Epithelial cell of proximal tubule (primary cell): ENCODE measurements around the gene EZH1. TPM values are rescaled to one million over a fixed set of nuclear protein-coding genes. Genes with fewer than 3 reads are reported as not detected.

Experiments
- DNase-seq: peaks from one replicate; pipeline ENCODE4 v3.0.0-alpha.2; 2011; ENCODE audit warnings: low read depth
- H3K4me3 ChIP-seq: 2 replicates; pipeline ENCODE4 v1.5.1; 2011; ENCODE audit warnings: low read depth, mild to moderate bottlenecking, low read length
- total RNA-seq: library from RNA; depleted of rRNA; stranded (reverse); fragments of >200 nt; gene quantifications from 2 replicates; pipeline ENCODE4 v1.2.3, GENCODE V29; 2015
- TF ChIP-seq, protein P1 (sequence below): conservative IDR thresholded peaks from 2 replicates; pipeline ENCODE4 v1.5.1; 2012; ENCODE audit warnings: low read depth, mild to moderate bottlenecking, low read length

Gene EZH1
- total RNA-seq, 1 donor from 2014 or later: 14.4 TPM

DNA sequence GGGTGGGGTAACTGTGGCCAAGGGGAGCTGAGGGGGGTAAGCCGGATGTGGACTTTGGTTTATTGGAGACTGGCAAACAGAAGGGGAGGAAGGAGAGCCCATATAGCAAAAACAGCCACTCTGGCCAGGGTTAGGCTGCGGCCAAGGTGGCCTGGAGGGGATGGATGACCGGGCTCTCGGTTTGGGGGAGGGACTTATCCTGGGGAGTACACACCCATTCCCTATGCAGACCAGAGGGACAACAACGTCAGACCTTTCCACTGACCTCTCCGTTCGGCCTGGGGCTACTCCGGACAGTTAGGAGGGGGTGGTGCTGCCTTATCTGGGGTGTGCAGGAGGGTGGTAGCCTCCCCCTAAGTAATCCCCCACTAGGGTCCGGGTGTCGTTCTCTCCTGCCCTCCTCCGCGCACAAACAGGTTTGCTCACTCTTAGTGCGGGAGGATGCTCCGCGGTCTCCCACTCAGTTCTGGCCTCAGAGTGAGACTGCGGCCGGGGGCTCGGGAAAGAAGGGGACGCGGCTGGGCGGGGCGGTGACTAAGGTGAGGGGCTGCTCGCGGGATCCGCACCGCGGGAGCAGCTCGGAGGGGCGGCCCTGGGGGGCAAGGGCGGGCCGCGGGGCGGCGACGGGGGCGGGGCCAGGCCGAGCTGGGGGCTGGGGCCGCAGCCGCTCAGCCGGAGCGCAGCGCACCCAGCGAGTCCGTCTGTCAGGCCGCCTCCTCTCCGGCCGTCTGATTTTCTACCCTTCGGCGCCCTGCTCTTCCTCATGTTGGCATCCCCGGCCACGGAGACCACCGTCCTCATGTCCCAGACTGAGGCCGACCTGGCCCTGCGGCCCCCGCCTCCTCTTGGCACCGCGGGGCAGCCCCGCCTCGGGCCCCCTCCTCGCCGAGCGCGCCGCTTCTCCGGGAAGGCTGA is 35.4 kb upstream of the EZH1 start, which contains the start of gene WNK4:
Gene WNK4 (plus strand): TSS at position 675 of the 915 bp plus-strand sequence. CDS start 89 bp downstream, at position 764.
- no peak for DNase-seq
- peak within 1 kb of the TSS; percentile 81 for H3K4me3 ChIP-seq
- TF ChIP-seq, protein P1, sequence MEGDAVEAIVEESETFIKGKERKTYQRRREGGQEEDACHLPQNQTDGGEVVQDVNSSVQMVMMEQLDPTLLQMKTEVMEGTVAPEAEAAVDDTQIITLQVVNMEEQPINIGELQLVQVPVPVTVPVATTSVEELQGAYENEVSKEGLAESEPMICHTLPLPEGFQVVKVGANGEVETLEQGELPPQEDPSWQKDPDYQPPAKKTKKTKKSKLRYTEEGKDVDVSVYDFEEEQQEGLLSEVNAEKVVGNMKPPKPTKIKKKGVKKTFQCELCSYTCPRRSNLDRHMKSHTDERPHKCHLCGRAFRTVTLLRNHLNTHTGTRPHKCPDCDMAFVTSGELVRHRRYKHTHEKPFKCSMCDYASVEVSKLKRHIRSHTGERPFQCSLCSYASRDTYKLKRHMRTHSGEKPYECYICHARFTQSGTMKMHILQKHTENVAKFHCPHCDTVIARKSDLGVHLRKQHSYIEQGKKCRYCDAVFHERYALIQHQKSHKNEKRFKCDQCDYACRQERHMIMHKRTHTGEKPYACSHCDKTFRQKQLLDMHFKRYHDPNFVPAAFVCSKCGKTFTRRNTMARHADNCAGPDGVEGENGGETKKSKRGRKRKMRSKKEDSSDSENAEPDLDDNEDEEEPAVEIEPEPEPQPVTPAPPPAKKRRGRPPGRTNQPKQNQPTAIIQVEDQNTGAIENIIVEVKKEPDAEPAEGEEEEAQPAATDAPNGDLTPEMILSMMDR: no peak

DNA sequence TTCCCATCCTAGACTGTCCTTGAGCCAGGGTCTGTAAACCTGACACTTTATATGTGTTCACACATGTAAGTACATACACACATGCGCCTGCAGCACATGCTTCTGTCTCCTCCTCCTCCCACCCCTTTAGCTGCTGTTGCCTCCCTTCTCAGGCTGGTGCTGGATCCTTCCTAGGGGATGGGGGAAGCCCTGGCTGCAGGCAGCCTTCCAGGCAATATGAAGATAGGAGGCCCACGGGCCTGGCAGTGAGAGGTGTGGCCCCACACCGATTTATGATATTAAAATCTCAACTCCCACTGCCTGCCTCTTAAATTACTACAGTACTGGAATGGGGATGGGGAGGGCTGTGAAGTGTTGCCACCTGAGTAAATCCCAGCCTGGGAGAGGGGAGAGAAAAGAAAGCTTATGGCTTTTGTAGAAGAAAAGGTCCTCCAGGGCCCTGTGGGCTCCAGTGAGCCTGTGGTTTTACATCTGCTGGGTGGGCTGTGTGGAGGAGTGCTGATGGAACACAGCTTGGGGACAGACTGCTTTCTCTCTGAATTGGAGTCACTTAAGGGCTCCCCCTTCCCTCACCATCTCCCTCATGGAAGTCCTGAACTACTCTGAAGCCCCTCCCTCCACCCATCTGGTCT is 34.6 kb upstream of the EZH1 start:
- H3K4me3 ChIP-seq: no peak overlapping the region
- TF ChIP-seq, protein P1: no peak
- DNase-seq: no peak

DNA sequence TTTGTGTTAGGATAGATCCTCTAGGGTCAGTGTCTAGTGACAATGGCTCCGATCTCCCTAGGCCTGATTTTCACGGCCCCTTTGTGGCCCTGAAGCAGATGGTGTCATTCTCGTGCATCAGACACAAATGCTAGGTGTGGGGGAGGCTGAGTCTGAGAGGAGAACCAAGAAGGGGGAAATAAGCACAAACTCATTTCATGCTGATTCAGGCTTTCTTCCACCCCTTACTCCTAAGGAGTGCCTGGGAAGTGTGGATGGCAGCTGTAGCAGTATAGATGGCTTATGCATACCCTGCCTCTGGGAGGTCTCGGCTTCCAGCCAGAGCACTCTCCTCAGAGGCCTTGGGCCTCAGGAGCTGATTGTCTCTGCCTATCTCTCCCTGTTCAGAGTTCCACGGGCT is 33.7 kb upstream of the EZH1 start:
- DNase-seq: no peak
- H3K4me3 ChIP-seq: no peak overlapping the region
- TF ChIP-seq, protein P1: no peak

DNA sequence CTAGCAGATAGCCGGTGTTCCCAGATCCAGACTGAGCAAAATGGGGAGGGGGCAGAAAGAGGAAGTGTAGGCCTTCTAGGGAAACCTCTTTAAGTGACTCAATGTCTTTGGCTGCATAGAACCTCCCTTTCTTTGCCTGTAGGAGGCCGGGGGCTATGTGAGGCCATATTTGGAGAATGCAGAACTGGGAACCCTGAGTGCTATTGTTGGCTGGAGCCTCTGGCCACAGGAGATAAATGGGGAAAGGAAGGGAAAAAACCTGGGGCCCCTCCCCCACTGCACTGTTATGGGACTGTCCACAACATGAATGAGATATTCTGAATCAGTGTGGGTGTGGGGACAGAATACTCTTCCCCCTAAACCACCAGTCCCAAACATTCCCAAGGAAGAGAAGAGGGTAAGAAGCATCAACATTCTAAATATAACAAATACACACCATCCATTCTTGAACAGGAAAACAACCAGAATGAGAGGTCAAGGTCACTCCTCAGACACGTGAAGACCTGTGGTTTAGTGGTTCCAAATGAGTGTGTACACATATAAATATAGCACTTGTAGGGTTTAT is 30.8 kb upstream of the EZH1 start:
- H3K4me3 ChIP-seq: no peak overlapping the region
- no peak for DNase-seq
- TF ChIP-seq, protein P1: peak; percentile 15

DNA sequence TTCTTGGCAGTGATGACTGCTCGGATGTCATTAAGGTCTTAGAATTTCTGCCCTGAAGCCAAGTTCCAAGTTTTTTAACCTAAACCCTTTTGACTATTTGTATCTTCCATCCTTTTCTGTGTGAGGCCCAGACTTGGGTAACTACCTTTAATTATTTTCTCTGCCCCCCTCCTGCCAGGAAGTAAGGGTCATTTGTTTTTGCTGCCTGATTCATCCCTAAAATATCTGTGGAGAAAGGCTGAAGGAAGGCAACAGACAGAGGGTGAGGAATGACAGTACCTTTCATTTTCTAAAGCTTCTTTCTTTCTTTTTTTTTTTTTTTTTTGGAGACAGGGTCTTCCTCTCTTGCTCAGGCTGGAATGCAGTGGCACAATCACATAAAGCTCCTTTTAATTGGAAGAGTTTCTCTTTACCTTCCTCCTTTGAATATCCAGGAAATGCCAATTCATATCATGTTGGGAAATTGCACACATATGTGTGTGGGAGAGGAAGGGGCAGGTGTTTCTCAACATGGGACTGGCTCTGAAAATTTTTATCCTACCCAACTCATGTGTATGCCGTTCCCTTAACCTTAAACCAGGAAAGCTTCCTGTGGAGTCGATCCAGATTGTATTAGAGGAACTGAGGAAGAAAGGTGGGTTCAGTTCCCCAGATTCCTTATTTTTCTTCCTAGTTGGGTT is 29.4 kb upstream of the EZH1 start:
- DNase-seq: no peak
- H3K4me3 ChIP-seq: peak overlapping the region; percentile 79
- TF ChIP-seq, protein P1: no peak

DNA sequence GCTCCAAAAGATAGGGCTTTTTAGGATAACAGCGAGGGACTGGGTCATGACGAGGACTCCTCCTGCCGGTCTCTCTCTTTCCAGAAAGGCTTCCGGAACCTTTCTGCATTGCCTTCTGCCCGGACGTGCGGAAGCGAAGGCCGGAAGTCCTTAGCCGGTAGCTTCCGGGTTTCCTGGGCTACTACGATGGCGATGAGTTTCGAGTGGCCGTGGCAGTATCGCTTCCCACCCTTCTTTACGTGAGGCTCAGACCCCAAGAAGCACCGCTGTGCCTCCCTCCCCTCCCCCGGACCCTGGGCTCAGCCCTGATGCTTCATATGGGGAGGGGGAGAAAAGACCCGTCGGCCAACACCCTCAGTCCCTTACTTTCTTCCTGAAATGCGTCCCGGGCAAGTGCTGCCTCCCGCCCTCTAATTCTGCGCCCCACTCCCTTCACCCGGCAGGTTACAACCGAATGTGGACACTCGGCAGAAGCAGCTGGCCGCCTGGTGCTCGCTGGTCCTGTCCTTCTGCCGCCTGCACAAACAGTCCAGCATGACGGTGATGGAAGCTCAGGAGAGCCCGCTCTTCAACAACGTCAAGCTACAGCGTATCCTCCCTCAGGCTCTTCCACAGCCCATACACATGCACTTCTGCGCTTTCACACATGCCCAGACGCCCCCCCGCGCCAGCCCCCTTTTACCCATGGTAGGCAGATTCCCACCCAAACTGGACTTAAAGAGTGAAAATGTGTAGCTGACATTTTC is 28.6 kb upstream of the EZH1 start, which contains the start of gene VPS25:
Gene VPS25 (plus strand): TSS at position 160 of the 746 bp plus-strand sequence. CDS start 27 bp downstream, at position 187.
- no peak for DNase-seq
- H3K4me3 ChIP-seq: peak within 1 kb of the TSS; percentile 79
- TF ChIP-seq, protein P1: peak; percentile 24
